HFFc6 (cell line): ENCODE measurements around the gene RAB26. TPM values are rescaled to one million over a fixed set of nuclear protein-coding genes. Genes with fewer than 3 reads are reported as not detected.
"Not testable (repeated sequence)": the region's sequence is repeated elsewhere in the genome, so short reads cannot be mapped to it uniquely, and the experiment has no call there.

Experiments used
- DNase-seq: peaks from one replicate; pipeline ENCODE4 v3.0.0-alpha.2; 2018
- H3K27ac Mint-ChIP-seq: 2 replicates; pipeline ENCODE4 v1.8.0; 2020; ENCODE audit warnings: mild to moderate bottlenecking, mixed read lengths
- H3K27me3 Mint-ChIP-seq: 2 replicates; pipeline ENCODE4 v1.8.0; 2021; ENCODE audit warnings: mild to moderate bottlenecking, moderate library complexity, mixed read lengths; ENCODE audit not compliant: insufficient read depth
- H3K36me3 Mint-ChIP-seq: 2 replicates; pipeline ENCODE4 v1.8.0; 2021; ENCODE audit warnings: low read depth, mixed read lengths
- H3K4me1 Mint-ChIP-seq: 2 replicates; pipeline ENCODE4 v1.8.0; 2020; ENCODE audit warnings: low read depth, mixed read lengths
- H3K4me3 Mint-ChIP-seq: 2 replicates; pipeline ENCODE4 v1.8.0; 2020; ENCODE audit warnings: mild to moderate bottlenecking, moderate library complexity, mixed read lengths
- H3K9me3 Mint-ChIP-seq: 2 replicates; pipeline ENCODE4 v1.8.0; 2020; ENCODE audit warnings: mild to moderate bottlenecking, mixed read lengths
- CTCF ChIP-seq: fragments of 200-600 bp; sonication (generic); IDR thresholded peaks from 2 replicates; pipeline ENCODE4 v1.5.0; 2021; ENCODE audit warnings: antibody characterized with exemption, mild to moderate bottlenecking
- long read RNA-seq: library from polyadenylated mRNA; unstranded; transcript quantifications from one replicate; pipeline ENCODE4 v2.0.0, GENCODE V29; 2019
- total RNA-seq, 6 experiments: library from RNA; stranded (reverse); fragmentation: NEBNext Ultra II Directional; extraction: Animal tissue kit (Norgen Biotek cat#: 25700); gene quantifications; 2 replicates in 1 of 6; 3 replicates in 5 of 6; pipeline ENCODE4 v1.2.3, GENCODE V29; 2021

The RAB26 gene
- total RNA-seq, result 1 to 10 TPM in 1 of 6 experiments, under 1 TPM in 5; 0.31 to 1.2 (median 0.65) TPM
- long read RNA-seq, partial matches to known transcripts, result 0 of 3 reads
- long read RNA-seq, other reads (novel, unspliced or antisense), result 3 of 3 reads

GRCh38 chr16:2147981-2148671, at the start of gene RAB26:
RAB26 (plus strand) TSS chr16:2148625; CDS start chr16:2148784, 159 bp downstream.
- DNase-seq, result no peak
- H3K36me3 Mint-ChIP-seq, result peaks cover 9% of the 10 kb centered on the region
- peaks cover 22% of the 10 kb centered on the region for H3K27me3 Mint-ChIP-seq
- H3K9me3 Mint-ChIP-seq, result no peaks in the 10 kb centered on the region
- H3K4me1 Mint-ChIP-seq, result peaks cover 28% of the 10 kb centered on the region
- H3K4me3 Mint-ChIP-seq, result peak within 1 kb of the TSS; percentile 72
- peak within 1 kb of the TSS; percentile 57 for H3K27ac Mint-ChIP-seq
- TF ChIP-seq CTCF, result no peak

- not testable (repeated sequence) for H3K9me3 Mint-ChIP-seq, H3K27ac Mint-ChIP-seq, H3K27me3 Mint-ChIP-seq, H3K36me3 Mint-ChIP-seq, H3K4me1 Mint-ChIP-seq, DNase-seq, H3K4me3 Mint-ChIP-seq
Measured at GRCh38 chr16:2101581-2101980, 46.8 kb upstream of the RAB26 start.

GRCh38 chr16:2102471-2102870, 46.0 kb upstream of the RAB26 start:
- Mint-ChIP-seq H3K4me1 (peaks cover 8% of the 10 kb centered on the region), H3K4me3 (no peak overlapping the region), H3K27ac (no peak overlapping the region), H3K36me3 (peaks cover 7% of the 10 kb centered on the region), H3K27me3 (peaks cover 5% of the 10 kb centered on the region; the same call in 1 of the 2 replicates), H3K9me3 (no peaks in the 10 kb centered on the region)
- DNase-seq, result no peak
- no peak for TF ChIP-seq CTCF

- H3K9me3 Mint-ChIP-seq, DNase-seq, H3K27ac Mint-ChIP-seq, H3K27me3 Mint-ChIP-seq, H3K4me3 Mint-ChIP-seq: not testable (repeated sequence)
- Mint-ChIP-seq H3K36me3 (peaks cover 10% of the 10 kb centered on the region), H3K4me1 (peaks cover 11% of the 10 kb centered on the region)
Measured at GRCh38 chr16:2104464-2104863, 44.0 kb upstream of the RAB26 start.

- H3K9me3 Mint-ChIP-seq, H3K27ac Mint-ChIP-seq, H3K4me3 Mint-ChIP-seq, DNase-seq, H3K27me3 Mint-ChIP-seq: not testable (repeated sequence)
- peaks cover 10% of the 10 kb centered on the region for H3K36me3 Mint-ChIP-seq
- H3K4me1 Mint-ChIP-seq, result peaks cover 11% of the 10 kb centered on the region
Measured at GRCh38 chr16:2105291-2105690, 43.1 kb upstream of the RAB26 start.

- H3K27ac Mint-ChIP-seq, DNase-seq, H3K4me3 Mint-ChIP-seq, H3K9me3 Mint-ChIP-seq, H3K27me3 Mint-ChIP-seq: not testable (repeated sequence)
- H3K4me1 Mint-ChIP-seq, result peaks cover 11% of the 10 kb centered on the region
- H3K36me3 Mint-ChIP-seq, result peaks cover 10% of the 10 kb centered on the region
Measured at GRCh38 chr16:2105769-2106168, 42.7 kb upstream of the RAB26 start.

- not testable (repeated sequence) for H3K27me3 Mint-ChIP-seq, H3K9me3 Mint-ChIP-seq, H3K27ac Mint-ChIP-seq, H3K4me3 Mint-ChIP-seq, DNase-seq
- Mint-ChIP-seq H3K36me3 (peaks cover 10% of the 10 kb centered on the region), H3K4me1 (peaks cover 11% of the 10 kb centered on the region)
Measured at GRCh38 chr16:2106211-2106610, 42.2 kb upstream of the RAB26 start.

- peaks cover 11% of the 10 kb centered on the region for H3K4me1 Mint-ChIP-seq
- not testable (repeated sequence) for H3K27me3 Mint-ChIP-seq, H3K4me3 Mint-ChIP-seq, H3K9me3 Mint-ChIP-seq, H3K36me3 Mint-ChIP-seq
- DNase-seq, result peak; percentile 75
- peak overlapping the region; percentile 95 for H3K27ac Mint-ChIP-seq
Measured at GRCh38 chr16:2107121-2107790, 41.2 kb upstream of the RAB26 start.

- H3K4me3 Mint-ChIP-seq, DNase-seq, H3K36me3 Mint-ChIP-seq, H3K9me3 Mint-ChIP-seq, H3K27me3 Mint-ChIP-seq: not testable (repeated sequence)
- Mint-ChIP-seq H3K27ac (peak overlapping the region; percentile 95), H3K4me1 (peaks cover 11% of the 10 kb centered on the region)
Measured at GRCh38 chr16:2107791-2108125, 40.7 kb upstream of the RAB26 start.

- H3K36me3 Mint-ChIP-seq, H3K27ac Mint-ChIP-seq, H3K27me3 Mint-ChIP-seq, H3K4me3 Mint-ChIP-seq, H3K9me3 Mint-ChIP-seq, DNase-seq: not testable (repeated sequence)
- peaks cover 11% of the 10 kb centered on the region for H3K4me1 Mint-ChIP-seq
Measured at GRCh38 chr16:2108446-2109270, 39.8 kb upstream of the RAB26 start.

- not testable (repeated sequence) for H3K4me3 Mint-ChIP-seq, H3K9me3 Mint-ChIP-seq, DNase-seq, H3K27ac Mint-ChIP-seq, H3K27me3 Mint-ChIP-seq, H3K36me3 Mint-ChIP-seq
- H3K4me1 Mint-ChIP-seq, result peaks cover 11% of the 10 kb centered on the region
Measured at GRCh38 chr16:2109271-2109580, 39.2 kb upstream of the RAB26 start.
